H9 (cell line): Measurements from ENCODE around the gene WDR91. TPM values are rescaled to one million over a fixed set of nuclear protein-coding genes. Genes with fewer than 3 reads are reported as not detected.

Experiments
- DNase-seq: peaks from one replicate; pipeline ENCODE4 v3.0.0-alpha.2; 2017
- H2AFZ ChIP-seq: one replicate; pipeline ENCODE4 v1.6.1; 2013; ENCODE audit warnings: mild to moderate bottlenecking, low read length, control low read depth, moderate library complexity
- H2AK5ac ChIP-seq: 2 replicates; pipeline ENCODE4 v1.6.1; 2013; ENCODE audit warnings: low read length, control low read depth, mixed read lengths; ENCODE audit not compliant: insufficient read length
- H2BK120ac ChIP-seq: one replicate; pipeline ENCODE4 v1.6.1; 2013; ENCODE audit warnings: low read depth, mild to moderate bottlenecking, low read length, control low read depth, inconsistent platforms; ENCODE audit not compliant: poor library complexity, severe bottlenecking
- H2BK12ac ChIP-seq: 2 replicates; pipeline ENCODE4 v1.6.1; 2013; ENCODE audit warnings: low read length, control low read depth, mixed read lengths, low read depth; ENCODE audit not compliant: insufficient read length
- H2BK15ac ChIP-seq: 2 replicates; pipeline ENCODE4 v1.6.1; 2013; ENCODE audit warnings: low read depth, low read length, control low read depth
- H2BK20ac ChIP-seq: one replicate; pipeline ENCODE4 v1.6.1; 2013; ENCODE audit warnings: low read depth, mild to moderate bottlenecking, low read length, control low read depth, inconsistent platforms; ENCODE audit not compliant: poor library complexity, severe bottlenecking
- H2BK5ac ChIP-seq: 2 replicates; pipeline ENCODE4 v1.6.1; 2013; ENCODE audit warnings: low read length, control low read depth, mixed read lengths; ENCODE audit not compliant: insufficient read length
- H3K14ac ChIP-seq: 2 replicates; pipeline ENCODE4 v1.6.1; 2013; ENCODE audit warnings: low read length, control low read depth; ENCODE audit not compliant: insufficient read depth
- H3K18ac ChIP-seq: 2 replicates; pipeline ENCODE4 v1.6.1; 2013; ENCODE audit warnings: low read depth, mild to moderate bottlenecking, mixed read lengths, low read length, control low read depth; ENCODE audit not compliant: insufficient read length
- H3K23ac ChIP-seq: 2 replicates; pipeline ENCODE4 v1.6.1; 2013; ENCODE audit warnings: low read length, control low read depth, mixed read lengths, low read depth; ENCODE audit not compliant: insufficient read length
- H3K23me2 ChIP-seq: 2 replicates; pipeline ENCODE4 v1.6.1; 2013; ENCODE audit warnings: low read depth, mild to moderate bottlenecking, mixed read lengths, low read length, control low read depth; ENCODE audit not compliant: insufficient read length, poor library complexity, severe bottlenecking
- H3K27ac ChIP-seq: 2 replicates; pipeline ENCODE4 v1.5.1; 2013; ENCODE audit warnings: low read length, control low read depth, mixed read lengths, low read depth; ENCODE audit not compliant: insufficient read length
- H3K27me3 ChIP-seq: 2 replicates; pipeline ENCODE4 v1.6.1; 2013; ENCODE audit warnings: low read length, control low read depth, inconsistent platforms; ENCODE audit not compliant: insufficient read depth
- H3K4ac ChIP-seq: 2 replicates; pipeline ENCODE4 v1.6.1; 2013; ENCODE audit warnings: low read depth, mild to moderate bottlenecking, control low read depth, inconsistent platforms, low read length, moderate library complexity
- H3K4me1 ChIP-seq: 2 replicates; pipeline ENCODE4 v1.6.1; 2013; ENCODE audit warnings: low read length, control low read depth, inconsistent platforms; ENCODE audit not compliant: insufficient read depth
- H3K4me2 ChIP-seq: 2 replicates; pipeline ENCODE4 v1.6.1; 2013; ENCODE audit warnings: low read length, control low read depth, mixed read lengths; ENCODE audit not compliant: insufficient read length, insufficient read depth
- H3K56ac ChIP-seq: 2 replicates; pipeline ENCODE4 v1.6.1; 2013; ENCODE audit warnings: low read depth, mild to moderate bottlenecking, mixed read lengths, low read length, control low read depth; ENCODE audit not compliant: insufficient read length
- H3K79me1 ChIP-seq: 2 replicates; pipeline ENCODE4 v1.6.1; 2013; ENCODE audit warnings: low read depth, mild to moderate bottlenecking, moderate library complexity, low read length, control low read depth, inconsistent platforms; ENCODE audit not compliant: insufficient read depth, poor library complexity, severe bottlenecking
- H3K79me2 ChIP-seq: 2 replicates; pipeline ENCODE4 v1.6.1; 2013; ENCODE audit warnings: low read length, control low read depth, inconsistent platforms; ENCODE audit not compliant: insufficient read depth
- H3K9ac ChIP-seq: 2 replicates; pipeline ENCODE4 v1.6.1; 2013; ENCODE audit warnings: low read length, control low read depth, mixed read lengths; ENCODE audit not compliant: insufficient read length; ENCODE audit errors: extremely low read depth
- H3K9me3 ChIP-seq: one replicate; pipeline ENCODE4 v1.6.1; 2013; ENCODE audit warnings: low read depth, low read length, inconsistent platforms; ENCODE audit not compliant: control insufficient read depth
- H3T11ph ChIP-seq: one replicate; pipeline ENCODE4 v1.6.1; 2013; ENCODE audit warnings: mild to moderate bottlenecking, low read length, control low read depth, inconsistent platforms
- H4K20me1 ChIP-seq: one replicate; pipeline ENCODE4 v1.6.1; 2013; ENCODE audit not compliant: control insufficient read depth, insufficient read length, insufficient read depth
- H4K5ac ChIP-seq: 2 replicates; pipeline ENCODE4 v1.6.1; 2013; ENCODE audit warnings: low read depth, mild to moderate bottlenecking, mixed read lengths, low read length, control low read depth; ENCODE audit not compliant: insufficient read length
- H4K8ac ChIP-seq: replicated peaks from 2 replicates; pipeline ENCODE4 v1.6.1; 2013; ENCODE audit warnings: low read length, control low read depth, mixed read lengths, low read depth; ENCODE audit not compliant: insufficient read length
- H4K91ac ChIP-seq: 2 replicates; pipeline ENCODE4 v1.6.1; 2013; ENCODE audit warnings: low read depth, mild to moderate bottlenecking, moderate library complexity, mixed read lengths, low read length, control low read depth; ENCODE audit not compliant: insufficient read length
- H3K27ac Mint-ChIP-seq, 3 experiments: 2 replicates in 2 of 3; 3 replicates in 1 of 3; pipeline ENCODE4 v1.8.0; 2020 to 2021; ENCODE audit warnings: mixed read lengths in 3 of 3, mild to moderate bottlenecking in 1 of 3, moderate library complexity in 1 of 3
- H3K27me3 Mint-ChIP-seq: 2 replicates; pipeline ENCODE4 v1.8.0; 2021; ENCODE audit warnings: low read depth, mild to moderate bottlenecking, moderate library complexity, mixed read lengths
- H3K36me3 Mint-ChIP-seq, 3 experiments: 2 replicates in 2 of 3; 3 replicates in 1 of 3; pipeline ENCODE4 v1.8.0; 2020 to 2021; ENCODE audit warnings: low read depth in 3 of 3, mixed read lengths in 3 of 3; ENCODE audit not compliant: insufficient read depth in 1 of 3
- H3K4me1 Mint-ChIP-seq, 2 experiments: 2 replicates each; pipeline ENCODE4 v1.8.0; 2020; ENCODE audit warnings: mixed read lengths in 2 of 2
- H3K4me3 Mint-ChIP-seq, 2 experiments: 2 replicates in 1 of 2; 3 replicates in 1 of 2; pipeline ENCODE4 v1.8.0; 2020 to 2021; ENCODE audit warnings: mild to moderate bottlenecking in 2 of 2, mixed read lengths in 2 of 2, moderate library complexity in 1 of 2
- H3K9me3 Mint-ChIP-seq, 2 experiments: 2 replicates in 1 of 2; 3 replicates in 1 of 2; pipeline ENCODE4 v1.8.0; 2020; ENCODE audit warnings: mild to moderate bottlenecking in 2 of 2, mixed read lengths in 2 of 2, moderate library complexity in 1 of 2
- CTCF ChIP-seq: fragments of 200-600 bp; sonication (generic); conservative IDR thresholded peaks from 3 replicates; pipeline ENCODE4 v1.8.0; 2021; ENCODE audit warnings: antibody characterized with exemption, mild to moderate bottlenecking
- WGBS: extraction: QIAGEN DNeasy Blood & Tissue Kit; methylation state at CpG from one replicate; pipeline ENCODE4 v1.1.7; 2013; ENCODE audit warnings: missing lambda C conversion rate, low lambda C conversion rate, mixed read lengths; ENCODE audit not compliant: insufficient read length; ENCODE audit errors: extremely low coverage; 5-methylcytosine and 5-hydroxymethylcytosine counted together
- total RNA-seq: library from RNA; stranded (reverse); gene quantifications from 2 replicates; pipeline ENCODE4 v1.2.1, GENCODE V29; 2021

WDR91 gene
- total RNA-seq, 1 experiment from 2014 or later = 9.4 TPM

DNA sequence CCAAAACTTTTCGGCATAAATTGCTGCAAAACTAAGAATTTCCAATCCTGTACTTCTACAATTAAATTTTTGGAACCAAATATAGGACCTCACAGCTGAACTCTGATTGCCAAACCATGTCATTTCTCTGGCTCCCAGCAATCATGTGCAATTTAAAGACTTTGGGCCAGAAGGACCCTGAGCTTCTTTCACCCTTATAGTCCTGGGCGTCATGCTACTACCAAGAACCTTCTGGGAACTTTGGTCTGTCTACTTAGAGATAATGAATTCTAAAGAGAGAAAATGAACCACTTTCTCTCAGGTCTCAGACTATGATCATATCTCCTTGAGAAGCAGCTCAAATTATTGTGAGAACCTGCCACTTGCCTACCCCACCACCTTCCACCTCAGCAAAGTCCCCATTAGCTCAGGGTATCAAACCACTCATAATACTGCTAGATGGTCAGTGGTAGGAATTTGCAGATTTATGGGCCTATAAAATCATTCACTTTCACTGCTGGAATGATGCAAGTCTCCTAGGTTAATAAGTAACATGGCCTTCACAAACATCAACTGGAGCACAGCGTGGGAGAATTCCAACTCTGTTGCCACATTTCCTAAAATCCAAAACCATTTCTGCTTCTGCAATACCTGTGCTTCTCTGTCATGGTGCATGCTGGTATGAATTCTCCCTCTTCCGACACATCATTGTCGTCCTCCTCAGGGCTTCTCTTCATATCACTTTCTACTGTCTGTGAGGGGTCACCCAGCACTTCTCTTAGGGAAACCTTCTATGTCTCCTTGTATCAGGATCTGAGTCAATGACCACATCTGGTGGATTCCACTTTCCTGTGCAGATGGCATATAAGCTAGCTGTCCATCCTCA is 6.6 kb upstream of the WDR91 start:
- no peak overlapping the region for H4K91ac ChIP-seq
- no peak overlapping the region for H4K8ac ChIP-seq
- H3K18ac ChIP-seq = no peak overlapping the region
- H3K9me3 ChIP-seq = no peaks in the 10 kb centered on the region
- Mint-ChIP-seq H3K4me3 (no peak overlapping the region), H3K36me3 (no peaks in the 10 kb centered on the region), H3K27ac (no peak overlapping the region), H3K27me3 (no peaks in the 10 kb centered on the region; the same call in 1 of the 2 replicates), H3K9me3 (no peaks in the 10 kb centered on the region), H3K4me1 (peaks cover 13 to 26% of the 10 kb centered on the region in 2 experiments)
- no peaks in the 10 kb centered on the region for H3K27me3 ChIP-seq
- H4K20me1 ChIP-seq = no peaks in the 10 kb centered on the region
- no peak overlapping the region for H2AFZ ChIP-seq
- no peaks in the 10 kb centered on the region for H3K23me2 ChIP-seq
- H3T11ph ChIP-seq = no peak overlapping the region
- no peak overlapping the region for H3K4me2 ChIP-seq
- no peak overlapping the region for H2BK120ac ChIP-seq
- no peaks in the 10 kb centered on the region for H3K79me1 ChIP-seq
- H3K79me2 ChIP-seq = no peaks in the 10 kb centered on the region
- no peak overlapping the region for H3K4ac ChIP-seq
- no peak overlapping the region for H2BK5ac ChIP-seq
- no peak overlapping the region for H3K9ac ChIP-seq
- no peak for TF ChIP-seq CTCF
- no peak overlapping the region for H3K23ac ChIP-seq
- H2BK20ac ChIP-seq = no peak overlapping the region
- H2AK5ac ChIP-seq = no peak overlapping the region
- no peak overlapping the region for H3K14ac ChIP-seq
- no peak for DNase-seq
- WGBS = no CpG with 5 or more reads among the region's 5 CpGs
- no peaks in the 10 kb centered on the region for H3K4me1 ChIP-seq
- no peak overlapping the region for H2BK12ac ChIP-seq
- H3K56ac ChIP-seq = no peak overlapping the region
- no peak overlapping the region for H4K5ac ChIP-seq
- no peak overlapping the region for H3K27ac ChIP-seq
- no peak overlapping the region for H2BK15ac ChIP-seq
